Mesenchymal stem cell (in vitro differentiated cells and primary cell): Measurements from ENCODE around the gene SAV1.
A peak's percentile ranks its signal among the peaks of the same experiment; 100 is the strongest.

Source experiments
- DNase-seq: peaks from one replicate; pipeline ENCODE4 v3.0.0-alpha.2; 2013
- H2AFZ ChIP-seq: one replicate; pipeline ENCODE4 v1.6.1; 2013; ENCODE audit warnings: low read depth, mild to moderate bottlenecking, control low read depth, inconsistent platforms, low read length, moderate library complexity
- H2AK5ac ChIP-seq: 2 replicates; pipeline ENCODE4 v1.6.1; 2013; ENCODE audit warnings: low read length, moderate library complexity, mild to moderate bottlenecking, inconsistent platforms; ENCODE audit not compliant: severe bottlenecking
- H2BK120ac ChIP-seq: one replicate; pipeline ENCODE4 v1.6.1; 2013; ENCODE audit warnings: low read depth, mild to moderate bottlenecking, inconsistent platforms, low read length, moderate library complexity
- H2BK12ac ChIP-seq, 2 experiments: one replicate each; pipeline ENCODE4 v1.6.1; 2013; ENCODE audit warnings: inconsistent platforms in 2 of 2, low read length in 2 of 2, mild to moderate bottlenecking in 2 of 2, moderate library complexity in 2 of 2, control low read depth in 1 of 2
- H2BK15ac ChIP-seq: one replicate; pipeline ENCODE4 v1.6.1; 2013; ENCODE audit warnings: mild to moderate bottlenecking, low read depth, inconsistent platforms; ENCODE audit not compliant: poor library complexity, severe bottlenecking
- H2BK5ac ChIP-seq: 2 replicates; pipeline ENCODE4 v1.6.1; 2013; ENCODE audit warnings: low read depth, mild to moderate bottlenecking, low read length, control low read depth, inconsistent platforms; ENCODE audit not compliant: poor library complexity, severe bottlenecking
- H3K14ac ChIP-seq, 2 experiments: one replicate each; pipeline ENCODE4 v1.6.1; 2013; ENCODE audit warnings: inconsistent platforms in 2 of 2, low read length in 2 of 2, control low read depth in 1 of 2, mild to moderate bottlenecking in 1 of 2, moderate library complexity in 1 of 2
- H3K18ac ChIP-seq, 2 experiments: one replicate each; pipeline ENCODE4 v1.6.1; 2013; ENCODE audit warnings: inconsistent platforms in 2 of 2, low read length in 2 of 2, control low read depth in 1 of 2, low read depth in 1 of 2, mild to moderate bottlenecking in 1 of 2
- H3K23ac ChIP-seq, 2 experiments: one replicate each; pipeline ENCODE4 v1.6.1; 2013; ENCODE audit warnings: inconsistent platforms in 2 of 2, low read length in 2 of 2, mild to moderate bottlenecking in 2 of 2, moderate library complexity in 2 of 2, control low read depth in 1 of 2
- H3K27ac ChIP-seq: 2 replicates; pipeline ENCODE4 v1.5.1; 2013; ENCODE audit warnings: mild to moderate bottlenecking, moderate library complexity, low read length, control low read depth, inconsistent platforms; ENCODE audit not compliant: poor library complexity, severe bottlenecking
- H3K27me3 ChIP-seq, 2 experiments: 2 replicates each; pipeline versions ENCODE4 v1.6.1 to v1.7.0; 2013; ENCODE audit warnings: low read length in 2 of 2, mild to moderate bottlenecking in 2 of 2, moderate library complexity in 2 of 2, control low read depth in 1 of 2, inconsistent platforms in 1 of 2; ENCODE audit not compliant: control insufficient read depth in 1 of 2, insufficient read depth in 1 of 2
- H3K36me3 ChIP-seq, 2 experiments: 2 replicates each; pipeline versions ENCODE4 v1.6.1 to v1.7.0; 2013; ENCODE audit warnings: low read length in 2 of 2, control low read depth in 1 of 2, inconsistent platforms in 1 of 2, low read depth in 1 of 2, mild to moderate bottlenecking in 1 of 2; ENCODE audit not compliant: insufficient read depth in 2 of 2, control insufficient read depth in 1 of 2
- H3K4ac ChIP-seq, 2 experiments: one replicate each; pipeline ENCODE4 v1.6.1; 2013; ENCODE audit warnings: inconsistent platforms in 2 of 2, low read length in 2 of 2, mild to moderate bottlenecking in 2 of 2, moderate library complexity in 2 of 2, control low read depth in 1 of 2, low read depth in 1 of 2
- H3K4me1 ChIP-seq: 2 replicates; pipeline ENCODE4 v1.6.1; 2013; ENCODE audit warnings: low read depth, low read length, control low read depth; ENCODE audit not compliant: control insufficient read depth, insufficient read depth
- H3K4me2 ChIP-seq: 2 replicates; pipeline ENCODE4 v1.6.1; 2013; ENCODE audit warnings: low read length, mild to moderate bottlenecking, inconsistent platforms; ENCODE audit not compliant: poor library complexity, severe bottlenecking
- H3K4me3 ChIP-seq, 2 experiments: 2 replicates each; pipeline versions ENCODE4 v1.5.1 to v1.7.0; 2013; ENCODE audit warnings: low read length in 2 of 2, mild to moderate bottlenecking in 2 of 2, control low read depth in 1 of 2, low read depth in 1 of 2; ENCODE audit not compliant: insufficient read depth in 1 of 2
- H3K79me1 ChIP-seq: replicated peaks from 2 replicates; pipeline ENCODE4 v1.6.1; 2013; ENCODE audit warnings: mild to moderate bottlenecking, control low read depth, low read length, inconsistent platforms; ENCODE audit not compliant: poor library complexity, severe bottlenecking
- H3K9ac ChIP-seq: 2 replicates; pipeline ENCODE4 v1.7.0; 2013; ENCODE audit warnings: mild to moderate bottlenecking, low read length, moderate library complexity
- H3K9me3 ChIP-seq: 2 replicates; pipeline ENCODE4 v1.7.0; 2013; ENCODE audit warnings: mild to moderate bottlenecking, low read length; ENCODE audit not compliant: control insufficient read depth
- H4K8ac ChIP-seq: one replicate; pipeline ENCODE4 v1.6.1; 2013; ENCODE audit warnings: inconsistent platforms, mild to moderate bottlenecking, low read length, moderate library complexity
- H4K91ac ChIP-seq: one replicate; pipeline ENCODE4 v1.6.1; 2013; ENCODE audit warnings: mild to moderate bottlenecking, low read length, inconsistent platforms
- WGBS: methylation state at CpG from one replicate; pipeline ENCODE4 v1.1.7; 2013; ENCODE audit warnings: mixed read lengths; 5-methylcytosine and 5-hydroxymethylcytosine counted together

The SAV1 gene

DNA sequence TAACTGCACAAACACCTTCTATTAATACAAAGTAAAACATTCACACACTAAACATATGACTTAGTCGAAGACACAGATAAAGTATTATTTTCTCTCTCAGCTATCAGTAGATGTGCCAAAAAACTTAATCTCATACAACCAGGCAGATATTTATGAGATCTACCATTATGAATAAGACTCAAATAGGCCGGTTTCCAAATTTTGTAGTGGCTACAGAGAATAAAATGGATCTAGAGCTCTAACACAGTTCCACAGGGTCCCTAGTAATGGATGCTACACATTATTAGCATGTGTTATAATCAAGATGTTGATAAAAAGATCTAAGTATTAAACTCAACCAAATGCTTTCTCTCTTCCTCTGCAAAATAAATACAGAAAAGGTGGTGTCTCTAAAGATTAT, 10.4 kb downstream of the SAV1 start:
- H4K8ac ChIP-seq = no peak overlapping the region
- no peak overlapping the region for H3K18ac ChIP-seq
- no peak overlapping the region for H3K4me2 ChIP-seq
- no peak for DNase-seq
- no peak overlapping the region for H3K14ac ChIP-seq
- H2AFZ ChIP-seq = no peak overlapping the region
- peak overlapping the region in 1 of 2 experiments; percentile 14 for H3K4me3 ChIP-seq
- WGBS = 97% methylated on average over 2 of the region's 2 CpGs
- H3K27me3 ChIP-seq = no peaks in the 10 kb centered on the region
- H2BK120ac ChIP-seq = no peak overlapping the region
- peak overlapping the region; percentile 85 for H3K27ac ChIP-seq
- no peak overlapping the region for H4K91ac ChIP-seq
- peaks cover 5% of the 10 kb centered on the region for H3K4me1 ChIP-seq
- no peaks in the 10 kb centered on the region for H3K9me3 ChIP-seq
- no peak overlapping the region for H2BK5ac ChIP-seq
- peaks cover 4 to 20% of the 10 kb centered on the region in 2 experiments for H3K36me3 ChIP-seq
- no peak overlapping the region for H2AK5ac ChIP-seq
- H2BK12ac ChIP-seq = no peak overlapping the region
- no peak overlapping the region for H3K23ac ChIP-seq
- peaks cover 11% of the 10 kb centered on the region for H3K79me1 ChIP-seq
- H3K9ac ChIP-seq = peak overlapping the region; percentile 67
- H3K4ac ChIP-seq = no peak overlapping the region
- H2BK15ac ChIP-seq = no peak overlapping the region

DNA sequence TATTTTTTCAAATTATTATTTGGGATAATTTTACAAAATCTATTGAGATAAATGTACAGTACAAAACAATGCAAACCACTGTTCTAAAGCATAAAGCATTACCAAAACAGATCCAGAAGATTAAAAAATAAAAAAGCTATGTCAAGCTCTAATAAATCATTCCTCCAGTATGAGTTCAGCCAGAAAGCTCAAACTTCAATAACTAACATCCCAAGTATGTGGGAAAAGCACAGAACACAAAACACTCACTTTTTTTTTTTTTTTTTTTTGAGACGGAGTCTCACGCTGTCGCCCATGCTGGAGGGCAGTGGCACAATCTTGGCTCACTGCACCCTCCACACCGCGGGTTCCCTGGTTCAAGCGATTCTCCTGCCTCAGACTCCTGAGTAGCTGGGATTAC, 11.3 kb downstream of the SAV1 start:
- H3K36me3 ChIP-seq = peaks cover 6 to 20% of the 10 kb centered on the region in 2 experiments
- H3K4me3 ChIP-seq = no peak overlapping the region
- no peak overlapping the region for H3K14ac ChIP-seq
- no peak overlapping the region for H3K9ac ChIP-seq
- no peaks in the 10 kb centered on the region for H3K9me3 ChIP-seq
- no peak overlapping the region for H3K23ac ChIP-seq
- no peak overlapping the region for H2AFZ ChIP-seq
- no peak overlapping the region for H2AK5ac ChIP-seq
- H2BK15ac ChIP-seq = no peak overlapping the region
- no peak overlapping the region for H4K8ac ChIP-seq
- H3K4me2 ChIP-seq = no peak overlapping the region
- H3K79me1 ChIP-seq = peaks cover 11% of the 10 kb centered on the region
- no peak for DNase-seq
- WGBS = 80% methylated on average over 1 of the region's 6 CpGs
- H3K27me3 ChIP-seq = no peaks in the 10 kb centered on the region
- no peak overlapping the region for H3K4ac ChIP-seq
- no peak overlapping the region for H3K18ac ChIP-seq
- no peak overlapping the region for H2BK12ac ChIP-seq
- peaks cover 5% of the 10 kb centered on the region for H3K4me1 ChIP-seq
- no peak overlapping the region for H2BK120ac ChIP-seq
- no peak overlapping the region for H4K91ac ChIP-seq
- H2BK5ac ChIP-seq = no peak overlapping the region
- H3K27ac ChIP-seq = peak overlapping the region; percentile 85

DNA sequence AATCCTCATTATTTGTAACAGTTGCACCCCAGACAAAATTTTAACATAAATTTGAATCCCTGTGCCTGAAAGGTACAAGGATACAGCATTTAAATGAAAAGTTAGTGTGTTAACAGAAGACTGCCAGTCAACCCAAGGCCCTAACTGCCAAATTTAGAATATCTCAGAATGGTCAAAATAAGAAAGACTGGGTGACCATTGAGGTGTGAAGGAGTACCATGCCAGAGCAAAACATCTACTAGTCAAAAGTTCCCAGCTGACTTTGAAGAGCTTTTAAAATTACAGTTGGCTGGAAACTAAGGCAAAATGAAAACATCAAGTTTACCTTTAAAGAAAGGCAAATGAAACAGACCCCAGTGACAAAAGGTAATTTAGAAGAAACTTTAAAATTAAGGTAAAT, 18.4 kb downstream of the SAV1 start:
- no peak overlapping the region for H2BK12ac ChIP-seq
- H3K4me1 ChIP-seq = peaks cover 3% of the 10 kb centered on the region
- no peak overlapping the region for H3K14ac ChIP-seq
- H3K27ac ChIP-seq = no peak overlapping the region
- peaks cover 7 to 19% of the 10 kb centered on the region in 2 experiments for H3K36me3 ChIP-seq
- no peak overlapping the region for H3K4me2 ChIP-seq
- H3K4ac ChIP-seq = no peak overlapping the region
- H3K18ac ChIP-seq = no peak overlapping the region
- H4K91ac ChIP-seq = no peak overlapping the region
- DNase-seq = no peak
- H3K79me1 ChIP-seq = peaks cover 16% of the 10 kb centered on the region
- H3K4me3 ChIP-seq = no peak overlapping the region
- H3K27me3 ChIP-seq = no peaks in the 10 kb centered on the region
- H2BK15ac ChIP-seq = no peak overlapping the region
- H3K9ac ChIP-seq = no peak overlapping the region
- no peaks in the 10 kb centered on the region for H3K9me3 ChIP-seq
- H3K23ac ChIP-seq = no peak overlapping the region
- H2BK120ac ChIP-seq = no peak overlapping the region
- H2AK5ac ChIP-seq = no peak overlapping the region
- no peak overlapping the region for H2AFZ ChIP-seq
- no peak overlapping the region for H2BK5ac ChIP-seq
- H4K8ac ChIP-seq = no peak overlapping the region

DNA sequence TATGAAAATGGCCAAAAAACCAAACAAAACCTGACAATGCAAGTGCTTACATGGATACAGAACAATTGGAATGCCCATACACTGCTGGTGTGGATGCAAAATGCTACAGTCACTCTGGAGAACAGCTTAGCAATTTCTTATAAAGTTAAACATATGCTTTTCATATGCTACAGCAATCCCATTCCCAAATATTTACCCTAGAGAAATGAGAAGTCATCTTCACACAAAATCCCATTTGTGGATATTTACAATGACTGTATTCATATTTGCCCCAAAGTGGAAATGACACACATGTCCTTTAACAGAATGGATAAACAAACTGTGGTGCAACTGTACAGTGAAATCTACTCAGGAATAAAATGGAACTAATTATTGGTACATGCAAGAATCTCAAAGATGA, 20.4 kb downstream of the SAV1 start:
- Histone ChIP-seq H3K27ac (no peak overlapping the region), H2AK5ac (no peak overlapping the region)

More for the DNA sequence above, 20.4 kb downstream of the SAV1 start:
- Histone ChIP-seq H3K4ac (no peak overlapping the region), H3K4me3 (no peak overlapping the region), H3K9me3 (no peaks in the 10 kb centered on the region), H2BK15ac (no peak overlapping the region), H4K8ac (no peak overlapping the region), H3K36me3 (peaks cover 6 to 34% of the 10 kb centered on the region in 2 experiments), H2BK12ac (no peak overlapping the region), H3K9ac (no peak overlapping the region), H3K79me1 (peaks cover 19% of the 10 kb centered on the region), H3K4me1 (peaks cover 3% of the 10 kb centered on the region), H3K27me3 (no peaks in the 10 kb centered on the region), H4K91ac (no peak overlapping the region), H3K23ac (no peak overlapping the region), H2BK120ac (no peak overlapping the region), H3K4me2 (no peak overlapping the region), H2AFZ (no peak overlapping the region), H2BK5ac (no peak overlapping the region), H3K18ac (no peak overlapping the region), H3K14ac (no peak overlapping the region)
- DNase-seq = peak; percentile 41
